ENCODE data around the gene LAMA5. TPM values are rescaled to one million over a fixed set of nuclear protein-coding genes. Genes with fewer than 3 reads are reported as not detected.
"Not testable (repeated sequence)": the region's sequence is repeated elsewhere in the genome, so short reads cannot be mapped to it uniquely, and the experiment has no call there.

LAMA5 gene
- total RNA-seq, 2 donors from 2014 or later: 315 to 369 TPM

DNA sequence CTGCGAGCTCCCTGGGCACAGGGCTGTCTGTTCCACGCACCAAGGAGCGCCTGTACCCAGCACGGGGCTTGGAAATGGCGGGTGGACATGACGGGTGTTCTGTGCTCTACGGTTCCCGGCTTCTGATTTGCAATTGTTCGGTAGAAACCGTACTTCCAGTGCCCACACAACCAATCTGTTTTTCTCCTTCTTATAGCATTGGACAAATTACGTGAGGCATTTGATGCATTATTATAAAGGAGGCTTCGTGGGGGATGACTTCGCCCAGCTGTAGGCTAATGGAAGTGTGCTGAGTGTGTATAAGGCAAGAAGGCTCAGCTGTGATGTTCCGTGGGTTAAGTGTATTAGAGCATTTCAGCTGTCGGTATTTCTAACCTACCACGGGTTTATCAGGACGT, 10.0 kb upstream of the LAMA5 start:
- no peaks in the 10 kb centered on the region for H3K9me3 ChIP-seq (ENCODE audit: control insufficient read depth, low read length)
- DNase-seq: no peak
- H3K4me3 ChIP-seq (ENCODE audit: low read length): no peak overlapping the region
- no peak overlapping the region for H3K4me3 Mint-ChIP-seq
- H3K27ac Mint-ChIP-seq: peak overlapping the region; percentile 83
- H3K4me1 Mint-ChIP-seq: peaks cover 7% of the 10 kb centered on the region
- no peak overlapping the region for H3K9ac ChIP-seq (ENCODE audit: extremely low read depth, low read length, poor library complexity, severe bottlenecking)
- H3K27me3 Mint-ChIP-seq (ENCODE audit: insufficient read depth): no peaks in the 10 kb centered on the region
- H3K27me3 ChIP-seq (ENCODE audit: control insufficient read depth, insufficient read depth, low read length, poor library complexity, severe bottlenecking): no peaks in the 10 kb centered on the region
- peaks cover 8% of the 10 kb centered on the region for H3K36me3 Mint-ChIP-seq (ENCODE audit: low read depth)
- H3K36me3 ChIP-seq (ENCODE audit: control insufficient read depth, insufficient read depth, low read length): peaks cover 6% of the 10 kb centered on the region
- peaks cover 8% of the 10 kb centered on the region for H3K9me3 Mint-ChIP-seq
- H3K27ac ChIP-seq (ENCODE audit: low read depth, low read length): peak overlapping the region; percentile 73
- H3K4me1 ChIP-seq (ENCODE audit: control insufficient read depth, insufficient read depth, low read length): peaks cover 19% of the 10 kb centered on the region
- TF ChIP-seq, protein P1, sequence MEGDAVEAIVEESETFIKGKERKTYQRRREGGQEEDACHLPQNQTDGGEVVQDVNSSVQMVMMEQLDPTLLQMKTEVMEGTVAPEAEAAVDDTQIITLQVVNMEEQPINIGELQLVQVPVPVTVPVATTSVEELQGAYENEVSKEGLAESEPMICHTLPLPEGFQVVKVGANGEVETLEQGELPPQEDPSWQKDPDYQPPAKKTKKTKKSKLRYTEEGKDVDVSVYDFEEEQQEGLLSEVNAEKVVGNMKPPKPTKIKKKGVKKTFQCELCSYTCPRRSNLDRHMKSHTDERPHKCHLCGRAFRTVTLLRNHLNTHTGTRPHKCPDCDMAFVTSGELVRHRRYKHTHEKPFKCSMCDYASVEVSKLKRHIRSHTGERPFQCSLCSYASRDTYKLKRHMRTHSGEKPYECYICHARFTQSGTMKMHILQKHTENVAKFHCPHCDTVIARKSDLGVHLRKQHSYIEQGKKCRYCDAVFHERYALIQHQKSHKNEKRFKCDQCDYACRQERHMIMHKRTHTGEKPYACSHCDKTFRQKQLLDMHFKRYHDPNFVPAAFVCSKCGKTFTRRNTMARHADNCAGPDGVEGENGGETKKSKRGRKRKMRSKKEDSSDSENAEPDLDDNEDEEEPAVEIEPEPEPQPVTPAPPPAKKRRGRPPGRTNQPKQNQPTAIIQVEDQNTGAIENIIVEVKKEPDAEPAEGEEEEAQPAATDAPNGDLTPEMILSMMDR (conservative IDR thresholded peaks at IDR 0.05): no peak
- 95 to 96% methylated on average over 15 to 17 of the region's 17 CpGs for WGBS, 2 experiments (ENCODE audit: insufficient coverage in 1 of 2, insufficient read length in 1 of 2)

DNA sequence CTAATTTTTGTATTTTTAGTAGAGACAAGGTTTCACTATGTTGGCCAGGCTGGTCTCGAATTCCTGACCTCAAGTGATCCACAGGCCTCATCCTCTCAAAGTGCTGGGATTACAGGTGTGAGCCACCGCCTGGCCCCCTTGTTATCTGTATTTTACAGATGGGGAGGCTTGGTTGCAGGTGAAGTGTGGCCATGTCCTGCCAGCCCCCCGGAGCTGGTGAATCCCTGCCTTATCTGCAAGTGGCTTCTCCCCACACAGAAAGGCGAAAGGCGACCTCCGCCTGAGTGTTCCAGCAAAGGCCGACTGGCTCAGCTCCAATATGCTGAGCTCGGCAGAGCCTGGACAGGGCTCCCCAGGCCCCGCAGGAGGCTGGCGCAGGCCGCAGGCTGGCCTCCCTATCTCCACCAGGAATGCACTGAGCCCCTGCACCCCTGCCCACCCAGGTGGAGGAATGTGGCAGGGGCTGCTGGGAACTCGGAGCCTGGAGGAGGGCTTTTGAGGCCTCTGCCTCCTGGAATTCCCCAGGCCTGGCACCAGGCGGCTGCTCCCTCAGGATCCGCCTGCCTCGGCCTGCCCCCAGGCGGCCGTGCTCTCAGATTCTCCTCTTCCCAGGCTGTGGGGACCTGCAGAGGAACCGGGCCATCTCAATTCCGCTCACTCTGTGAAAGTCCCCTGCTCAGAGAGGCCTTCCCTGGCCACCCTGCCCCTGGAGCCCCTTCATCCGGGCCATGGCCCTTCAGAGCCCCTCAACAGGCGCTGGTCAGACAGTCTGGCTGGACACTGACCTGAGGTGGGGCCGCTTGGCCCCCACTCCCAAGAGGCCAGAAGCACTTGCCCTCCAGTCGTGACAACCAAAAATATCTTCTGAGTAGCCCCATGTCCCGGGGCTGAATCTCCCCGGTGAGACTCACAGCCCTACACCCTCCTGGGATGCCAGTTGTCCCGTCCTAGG, 9.3 kb upstream of the LAMA5 start:
- peaks cover 7% of the 10 kb centered on the region for H3K4me1 Mint-ChIP-seq
- no peaks in the 10 kb centered on the region for H3K27me3 Mint-ChIP-seq (ENCODE audit: insufficient read depth)
- H3K4me3 Mint-ChIP-seq: no peak overlapping the region
- peak overlapping the region; percentile 80 for H3K27ac ChIP-seq (ENCODE audit: low read depth, low read length)
- whole genome bisulfite sequencing, 2 experiments (ENCODE audit: insufficient coverage in 1 of 2, insufficient read length in 1 of 2): 67 to 69% methylated on average over 14 to 26 of the region's 26 CpGs
- H3K4me3 ChIP-seq (ENCODE audit: low read length): no peak overlapping the region
- TF ChIP-seq, protein P1 (conservative IDR thresholded peaks at IDR 0.05): peak; percentile 83
- H3K4me1 ChIP-seq (ENCODE audit: control insufficient read depth, insufficient read depth, low read length): peaks cover 19% of the 10 kb centered on the region
- H3K9ac ChIP-seq (ENCODE audit: extremely low read depth, low read length, poor library complexity, severe bottlenecking): peak overlapping the region; percentile 51
- no peaks in the 10 kb centered on the region for H3K36me3 ChIP-seq (ENCODE audit: control insufficient read depth, insufficient read depth, low read length)
- H3K9me3 Mint-ChIP-seq: peaks cover 4% of the 10 kb centered on the region
- H3K9me3 ChIP-seq (ENCODE audit: control insufficient read depth, low read length): no peaks in the 10 kb centered on the region
- DNase-seq: peak; percentile 96
- no peaks in the 10 kb centered on the region for H3K27me3 ChIP-seq (ENCODE audit: control insufficient read depth, insufficient read depth, low read length, poor library complexity, severe bottlenecking)
- peaks cover 2% of the 10 kb centered on the region for H3K36me3 Mint-ChIP-seq (ENCODE audit: low read depth)
- H3K27ac Mint-ChIP-seq: peak overlapping the region; percentile 84

DNA sequence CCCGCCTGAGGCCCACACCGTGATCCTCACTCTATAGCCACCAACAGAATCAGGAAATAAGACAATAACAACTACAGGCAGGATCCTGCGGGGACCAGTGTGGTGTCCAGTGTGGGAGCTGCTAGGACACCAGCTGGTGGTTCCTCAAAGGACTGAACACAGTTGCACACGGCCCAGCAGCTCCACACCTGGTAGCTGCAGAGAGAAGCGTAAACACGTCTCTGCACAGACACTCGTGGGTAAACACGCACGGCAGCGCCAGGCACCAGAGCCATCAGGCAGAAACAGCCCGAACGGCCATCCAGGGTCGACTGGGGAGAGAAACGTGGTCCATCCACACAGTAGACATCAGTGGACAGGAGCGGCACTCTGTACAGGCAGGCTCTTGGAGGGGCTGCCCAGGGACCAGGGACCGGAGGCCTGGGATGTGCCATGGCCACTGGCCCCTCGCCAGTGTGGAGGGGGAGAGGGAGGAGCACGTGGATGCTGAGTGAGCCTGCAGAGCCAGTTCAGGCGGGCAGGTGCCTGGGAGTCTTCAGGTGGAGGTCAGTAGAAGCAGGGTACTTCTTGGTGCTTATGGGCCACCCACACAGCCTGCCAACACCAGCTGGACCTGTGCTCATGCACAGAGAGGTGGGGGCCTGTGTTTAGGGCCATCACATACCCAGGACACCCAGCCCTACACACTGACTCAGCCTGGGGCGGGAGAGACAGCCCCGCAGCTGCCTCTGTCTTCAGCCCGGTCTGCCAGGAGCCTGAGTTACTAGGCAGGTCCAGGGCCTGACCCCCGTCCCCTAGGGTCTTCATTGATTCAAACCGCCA, 7.4 kb upstream of the LAMA5 start:
- WGBS, 2 experiments (ENCODE audit: insufficient coverage in 1 of 2, insufficient read length in 1 of 2): 91 to 92% methylated on average over 16 to 24 of the region's 24 CpGs
- TF ChIP-seq, protein P1 (conservative IDR thresholded peaks at IDR 0.05): no peak

GRCh38 chr20:62373631-62374179, 6.6 kb upstream of the LAMA5 start:
- not testable (repeated sequence) for H3K9ac ChIP-seq (ENCODE audit: extremely low read depth, low read length, poor library complexity, severe bottlenecking); H3K36me3 Mint-ChIP-seq (ENCODE audit: low read depth); H3K27me3 Mint-ChIP-seq (ENCODE audit: insufficient read depth); H3K27ac ChIP-seq (ENCODE audit: low read depth, low read length); DNase-seq; H3K9me3 Mint-ChIP-seq; H3K4me3 ChIP-seq (ENCODE audit: low read length); H3K36me3 ChIP-seq (ENCODE audit: control insufficient read depth, insufficient read depth, low read length); H3K27me3 ChIP-seq (ENCODE audit: control insufficient read depth, insufficient read depth, low read length, poor library complexity, severe bottlenecking); H3K4me3 Mint-ChIP-seq; H3K27ac Mint-ChIP-seq; H3K9me3 ChIP-seq (ENCODE audit: control insufficient read depth, low read length)
- H3K4me1 ChIP-seq (ENCODE audit: control insufficient read depth, insufficient read depth, low read length): peaks cover 24% of the 10 kb centered on the region
- 86 to 88% methylated on average over 14 to 27 of the region's 40 CpGs for WGBS, 2 experiments (ENCODE audit: insufficient coverage in 1 of 2, insufficient read length in 1 of 2)
- H3K4me1 Mint-ChIP-seq: peaks cover 12% of the 10 kb centered on the region

More for the DNA sequence above, 7.4 kb upstream of the LAMA5 start:
- H3K4me1 Mint-ChIP-seq: peaks cover 6% of the 10 kb centered on the region
- peak overlapping the region; percentile 14 for H3K27ac Mint-ChIP-seq
- DNase-seq: no peak
- Histone ChIP-seq H3K27ac (ENCODE audit: low read depth, low read length) (no peak overlapping the region), H3K9ac (ENCODE audit: extremely low read depth, low read length, poor library complexity, severe bottlenecking) (no peak overlapping the region), H3K36me3 (ENCODE audit: control insufficient read depth, insufficient read depth, low read length) (no peaks in the 10 kb centered on the region), H3K27me3 (ENCODE audit: control insufficient read depth, insufficient read depth, low read length, poor library complexity, severe bottlenecking) (no peaks in the 10 kb centered on the region), H3K4me1 (ENCODE audit: control insufficient read depth, insufficient read depth, low read length) (peaks cover 19% of the 10 kb centered on the region), H3K9me3 (ENCODE audit: control insufficient read depth, low read length) (no peaks in the 10 kb centered on the region), H3K4me3 (ENCODE audit: low read length) (no peak overlapping the region)
- peaks cover 4% of the 10 kb centered on the region for H3K9me3 Mint-ChIP-seq
- no peak overlapping the region for H3K4me3 Mint-ChIP-seq
- H3K36me3 Mint-ChIP-seq (ENCODE audit: low read depth): no peaks in the 10 kb centered on the region
- H3K27me3 Mint-ChIP-seq (ENCODE audit: insufficient read depth): peaks cover under 1% of the 10 kb centered on the region

Data from endodermal cell (in vitro differentiated cells).